Fibroblast of the aortic adventitia (primary cell): ENCODE measurements around the gene CANT1. TPM values are rescaled to one million over a fixed set of nuclear protein-coding genes. Genes with fewer than 3 reads are reported as not detected.
"Not testable (repeated sequence)": the region's sequence is repeated elsewhere in the genome, so short reads cannot be mapped to it uniquely, and the experiment has no call there.

Experiments
- DNase-seq: peaks from one replicate; pipeline ENCODE4 v3.0.0-alpha.2; 2010; ENCODE audit warnings: low read depth
- H3K4me3 ChIP-seq: 2 replicates; pipeline ENCODE4 v1.5.1; 2011; ENCODE audit warnings: low read depth, mild to moderate bottlenecking, control low read depth, low read length, moderate library complexity
- total RNA-seq: library from RNA; depleted of rRNA; stranded (reverse); fragments of >200 nt; gene quantifications from 2 replicates; pipeline ENCODE4 v1.2.3, GENCODE V29; 2012; ENCODE audit warnings: low replicate concordance
- TF ChIP-seq, protein P1 (sequence below): IDR thresholded peaks from 2 replicates; pipeline ENCODE4 v1.5.1; 2011; ENCODE audit warnings: mild to moderate bottlenecking, low read length, control low read depth, inconsistent platforms; ENCODE audit not compliant: insufficient read depth

Gene CANT1
- total RNA-seq, 1 donor: 53.0 TPM

DNA sequence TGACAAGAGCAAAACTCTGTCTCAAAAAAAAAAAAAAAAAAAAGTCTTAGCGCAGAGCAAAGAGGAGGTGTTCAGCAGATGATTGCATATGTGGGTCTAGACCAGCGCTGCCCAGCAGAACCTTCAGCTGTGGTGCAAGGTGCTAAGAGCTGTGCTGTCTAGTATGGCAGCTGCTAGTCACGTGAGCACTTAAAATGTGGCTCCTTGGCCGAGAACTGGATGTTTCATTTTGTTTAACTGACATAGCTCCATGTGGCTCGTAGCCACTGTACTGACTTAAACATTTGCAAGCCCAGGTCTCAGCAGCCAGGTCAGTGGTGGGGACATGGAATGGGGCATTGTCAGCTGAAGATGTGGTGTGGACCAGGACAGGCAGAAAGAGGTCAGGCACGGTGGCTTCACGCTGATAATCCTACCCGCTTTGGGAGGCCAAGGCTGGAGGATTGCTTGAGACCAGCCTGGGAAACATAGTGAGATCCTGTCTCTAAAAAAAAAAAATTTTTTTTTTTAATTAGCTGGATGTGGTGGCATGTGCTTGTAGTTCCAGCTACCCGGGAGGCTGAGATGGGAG lies 23.6 kb upstream of the CANT1 start:
- no peak for DNase-seq
- no peak overlapping the region for H3K4me3 ChIP-seq
- TF ChIP-seq, protein P1, sequence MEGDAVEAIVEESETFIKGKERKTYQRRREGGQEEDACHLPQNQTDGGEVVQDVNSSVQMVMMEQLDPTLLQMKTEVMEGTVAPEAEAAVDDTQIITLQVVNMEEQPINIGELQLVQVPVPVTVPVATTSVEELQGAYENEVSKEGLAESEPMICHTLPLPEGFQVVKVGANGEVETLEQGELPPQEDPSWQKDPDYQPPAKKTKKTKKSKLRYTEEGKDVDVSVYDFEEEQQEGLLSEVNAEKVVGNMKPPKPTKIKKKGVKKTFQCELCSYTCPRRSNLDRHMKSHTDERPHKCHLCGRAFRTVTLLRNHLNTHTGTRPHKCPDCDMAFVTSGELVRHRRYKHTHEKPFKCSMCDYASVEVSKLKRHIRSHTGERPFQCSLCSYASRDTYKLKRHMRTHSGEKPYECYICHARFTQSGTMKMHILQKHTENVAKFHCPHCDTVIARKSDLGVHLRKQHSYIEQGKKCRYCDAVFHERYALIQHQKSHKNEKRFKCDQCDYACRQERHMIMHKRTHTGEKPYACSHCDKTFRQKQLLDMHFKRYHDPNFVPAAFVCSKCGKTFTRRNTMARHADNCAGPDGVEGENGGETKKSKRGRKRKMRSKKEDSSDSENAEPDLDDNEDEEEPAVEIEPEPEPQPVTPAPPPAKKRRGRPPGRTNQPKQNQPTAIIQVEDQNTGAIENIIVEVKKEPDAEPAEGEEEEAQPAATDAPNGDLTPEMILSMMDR: no peak

GRCh38 chr17:79031996-79032875 lies 22.7 kb upstream of the CANT1 start:
- TF ChIP-seq, protein P1: no peak
- no peak for DNase-seq
- no peak overlapping the region for H3K4me3 ChIP-seq

GRCh38 chr17:79030636-79031035 lies 21.1 kb upstream of the CANT1 start:
- not testable (repeated sequence) for DNase-seq

DNA sequence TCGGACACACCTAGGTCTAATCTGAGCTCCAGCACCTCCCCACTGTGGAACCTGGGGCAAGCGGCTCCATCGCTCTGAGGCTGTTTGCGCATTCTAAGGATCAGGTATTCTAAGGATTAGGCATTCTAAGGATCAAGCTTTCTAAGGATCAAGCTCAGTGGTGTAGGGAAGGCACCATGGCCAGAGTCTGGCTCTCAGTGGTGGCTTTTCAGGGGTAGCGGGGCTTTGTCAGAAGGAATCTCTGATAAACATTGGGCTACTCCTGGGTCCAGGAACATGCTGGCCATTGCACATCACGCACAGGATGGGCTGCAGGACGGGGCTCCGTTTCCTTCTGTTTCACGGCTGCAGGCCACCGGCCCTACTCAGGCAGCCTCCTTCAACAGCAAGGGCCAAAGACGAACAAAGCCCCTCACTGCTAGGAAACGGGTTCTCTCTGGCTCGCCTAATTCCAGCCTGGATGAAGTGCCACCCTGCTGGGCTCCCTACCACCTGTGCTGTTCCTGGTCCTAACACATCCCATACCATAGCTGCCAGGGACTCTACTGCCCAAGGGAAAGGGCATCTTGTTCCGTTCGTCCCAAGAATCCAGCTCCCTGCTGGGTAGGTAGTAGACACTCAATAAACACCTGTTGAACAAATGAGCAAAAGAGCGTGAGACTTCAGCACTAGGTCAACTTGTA lies 19.9 kb upstream of the CANT1 start:
- TF ChIP-seq, protein P1: no peak
- no peak for DNase-seq
- H3K4me3 ChIP-seq: no peak overlapping the region

More at GRCh38 chr17:79030636-79031035, 21.1 kb upstream of the CANT1 start:
- H3K4me3 ChIP-seq: not testable (repeated sequence)

GRCh38 chr17:79028496-79029326 lies 19.1 kb upstream of the CANT1 start:
- TF ChIP-seq, protein P1: peak; percentile 31
- no peak overlapping the region for H3K4me3 ChIP-seq
- no peak for DNase-seq

DNA sequence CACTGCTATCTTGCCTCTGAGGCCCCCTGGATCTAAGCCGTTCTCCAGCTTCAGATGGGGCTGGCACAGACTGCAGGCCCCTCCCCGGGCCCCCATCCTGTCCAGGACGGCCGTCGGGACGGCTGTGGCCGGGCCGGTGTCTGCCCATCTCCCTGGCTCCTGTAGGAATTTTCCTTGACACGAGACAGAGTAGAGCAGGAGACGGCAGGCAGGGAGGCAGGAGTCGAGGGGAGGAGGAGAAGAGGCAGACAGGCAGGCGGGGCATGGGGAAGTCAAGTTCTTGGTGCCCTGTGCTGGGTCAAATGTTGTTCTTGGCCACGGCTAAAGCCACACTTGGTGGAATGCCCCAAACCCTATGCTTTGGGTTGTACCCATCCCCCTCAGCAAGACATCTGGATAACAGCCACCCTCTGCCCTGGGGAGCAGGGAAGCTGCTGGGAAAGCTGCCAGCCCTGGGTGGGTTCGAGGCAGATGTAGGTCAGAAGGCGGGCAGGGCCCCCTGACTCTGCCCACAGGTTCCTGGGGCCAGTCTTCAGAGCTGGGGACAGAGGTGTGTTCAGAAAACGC lies 18.4 kb upstream of the CANT1 start:
- TF ChIP-seq, protein P1: no peak
- DNase-seq: peak; percentile 65
- no peak overlapping the region for H3K4me3 ChIP-seq
